Measurements from ENCODE around the gene CALCOCO1. TPM values are rescaled to one million over a fixed set of nuclear protein-coding genes. Genes with fewer than 3 reads are reported as not detected.

Gene CALCOCO1
- total and polyA plus RNA-seq, 5 donors from 2014 or later, result 91.5 to 209 (median 112) TPM

GRCh38 chr12:53744751-53745150 is 17.5 kb upstream of the CALCOCO1 start:
- Mint-ChIP-seq H3K9me3 (no peaks in the 10 kb centered on the region), H3K4me3 (no peak overlapping the region), H3K4me1 (peaks cover 5 to 20% (median 13%) of the 10 kb centered on the region in 4 donors), H3K27ac (no peak overlapping the region), H3K36me3 (no peaks in the 10 kb centered on the region), H3K27me3 (peaks cover 39% of the 10 kb centered on the region)
- Histone ChIP-seq H3K36me3 (ENCODE audit: control insufficient read depth, insufficient read depth, low read length) (no peaks in the 10 kb centered on the region), H3K9me3 (ENCODE audit: control insufficient read depth in 2 of 2, low read length in 2 of 2) (no peaks in the 10 kb centered on the region), H3K4me1 (ENCODE audit: control insufficient read depth, insufficient read depth, low read length, poor library complexity, severe bottlenecking) (peaks cover 26% of the 10 kb centered on the region), H3K27me3 (ENCODE audit: control insufficient read depth, insufficient read depth, low read length) (peaks cover 49% of the 10 kb centered on the region), H3K27ac (ENCODE audit: insufficient read depth, low read length, poor library complexity, severe bottlenecking) (no peak overlapping the region), H3K4me3 (ENCODE audit: low read depth, low read length) (no peak overlapping the region)
- ATAC-seq (ENCODE audit: low read depth in 2 of 2), result no peak
- DNase-seq, result no peak

DNA sequence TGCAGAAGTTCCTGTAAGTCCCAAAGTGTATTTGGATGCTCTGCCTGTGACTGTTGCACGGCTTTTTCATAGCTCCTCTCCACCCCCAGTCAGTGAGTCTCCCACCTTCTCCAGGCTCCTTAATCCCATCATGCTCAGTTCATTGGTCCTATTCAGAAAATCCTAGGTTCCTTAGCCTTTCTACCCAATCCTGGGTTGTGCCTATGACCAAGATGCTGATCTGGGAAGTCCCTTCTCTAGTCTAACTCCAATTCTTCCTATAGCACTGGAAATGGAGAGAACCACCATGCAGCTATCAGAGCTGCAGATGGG is 16.8 kb upstream of the CALCOCO1 start:
- Mint-ChIP-seq H3K4me1 (peaks cover 5 to 26% (median 18%) of the 10 kb centered on the region in 4 donors), H3K27ac (peak overlapping the region in 1 of 3 donors; percentile 69), H3K9me3 (no peaks in the 10 kb centered on the region), H3K36me3 (no peaks in the 10 kb centered on the region), H3K27me3 (peaks cover 46% of the 10 kb centered on the region), H3K4me3 (no peak overlapping the region)
- ATAC-seq (ENCODE audit: low read depth in 2 of 2) (no peak), DNase-seq (no peak)
- H3K27me3 ChIP-seq (ENCODE audit: control insufficient read depth, insufficient read depth, low read length), result peaks cover 54% of the 10 kb centered on the region
- H3K9me3 ChIP-seq (ENCODE audit: control insufficient read depth in 2 of 2, low read length in 2 of 2), result no peaks in the 10 kb centered on the region
- no peak overlapping the region for H3K4me3 ChIP-seq (ENCODE audit: low read depth, low read length)
- peaks cover 32% of the 10 kb centered on the region for H3K4me1 ChIP-seq (ENCODE audit: control insufficient read depth, insufficient read depth, low read length, poor library complexity, severe bottlenecking)
- H3K36me3 ChIP-seq (ENCODE audit: control insufficient read depth, insufficient read depth, low read length), result no peaks in the 10 kb centered on the region
- H3K27ac ChIP-seq (ENCODE audit: insufficient read depth, low read length, poor library complexity, severe bottlenecking), result no peak overlapping the region

DNA sequence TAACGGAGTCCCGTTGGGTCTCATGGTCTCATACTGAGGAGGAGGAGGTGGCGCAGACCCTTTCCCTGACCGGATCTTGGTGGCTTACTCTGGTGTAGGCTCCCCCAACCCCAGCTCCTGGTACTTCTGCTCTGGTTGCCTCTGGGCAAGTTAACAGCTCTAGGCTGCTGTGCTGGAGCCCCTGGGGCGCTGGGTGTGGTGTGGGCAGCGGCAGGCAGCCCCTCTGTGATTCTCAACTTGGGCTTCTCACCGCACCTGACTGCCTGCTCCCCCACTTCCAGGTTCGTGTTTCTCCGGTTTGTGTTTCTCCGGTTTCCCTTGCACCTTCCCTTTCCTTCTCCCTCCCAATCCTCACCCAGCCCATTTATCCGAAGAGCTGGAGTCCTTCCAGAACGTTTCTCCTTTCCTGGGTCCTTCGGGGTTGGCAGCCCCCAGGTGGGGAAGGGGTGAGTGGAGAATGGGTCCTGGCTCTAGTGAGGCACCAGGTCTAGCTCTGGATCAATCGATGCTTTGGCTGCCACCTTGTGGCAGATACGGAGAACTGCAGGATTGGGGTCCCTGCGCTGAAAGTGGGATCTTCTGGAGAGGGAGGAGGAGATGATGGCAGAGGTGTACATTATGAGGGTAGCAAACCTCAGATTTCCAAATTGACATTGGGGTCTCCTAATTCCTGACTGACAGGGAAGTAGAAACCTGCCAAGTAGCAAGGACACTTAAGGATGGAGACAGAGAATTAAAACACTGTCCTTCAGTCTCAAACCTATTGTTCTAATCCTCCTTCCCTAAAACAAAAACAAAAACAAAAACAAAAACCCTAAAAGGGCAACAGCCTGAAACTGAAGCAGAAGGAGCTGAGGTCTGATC is 16.2 kb upstream of the CALCOCO1 start:
- Mint-ChIP-seq H3K36me3 (no peaks in the 10 kb centered on the region), H3K9me3 (no peaks in the 10 kb centered on the region), H3K27ac (peak overlapping the region in 1 of 3 donors; percentile 5), H3K4me3 (peak overlapping the region in 2 of 4 donors; percentile 47 to 76), H3K27me3 (peaks cover 52% of the 10 kb centered on the region), H3K4me1 (peaks cover 5 to 32% (median 22%) of the 10 kb centered on the region in 4 donors)
- H3K27ac ChIP-seq (ENCODE audit: insufficient read depth, low read length, poor library complexity, severe bottlenecking), result no peak overlapping the region
- no peaks in the 10 kb centered on the region for H3K9me3 ChIP-seq (ENCODE audit: control insufficient read depth in 2 of 2, low read length in 2 of 2)
- H3K4me3 ChIP-seq (ENCODE audit: low read depth, low read length), result peak overlapping the region; percentile 48
- peaks cover 38% of the 10 kb centered on the region for H3K4me1 ChIP-seq (ENCODE audit: control insufficient read depth, insufficient read depth, low read length, poor library complexity, severe bottlenecking)
- ATAC-seq (ENCODE audit: low read depth in 2 of 2) (peak; percentile 59 to 67), DNase-seq (peak; percentile 53 to 69 (median 62))
- no peaks in the 10 kb centered on the region for H3K36me3 ChIP-seq (ENCODE audit: control insufficient read depth, insufficient read depth, low read length)
- peaks cover 56% of the 10 kb centered on the region for H3K27me3 ChIP-seq (ENCODE audit: control insufficient read depth, insufficient read depth, low read length)

DNA sequence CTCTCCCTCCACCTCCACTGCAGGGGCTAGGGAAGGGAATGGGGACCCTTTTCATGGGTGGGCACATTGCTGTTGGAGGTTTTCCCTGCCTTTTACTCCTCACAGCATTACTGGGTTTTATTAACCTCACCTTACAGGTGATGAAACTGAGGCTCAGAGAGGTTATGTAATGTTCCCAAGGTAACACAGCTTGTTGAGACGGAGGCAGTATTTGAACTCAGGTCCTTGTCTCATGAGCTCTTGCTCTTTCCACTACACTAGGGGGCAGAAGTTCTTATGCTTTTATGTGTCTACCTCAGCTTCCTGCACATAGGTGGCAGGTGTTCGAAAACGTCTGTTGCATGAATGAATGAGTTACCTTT is 12.9 kb upstream of the CALCOCO1 start:
- H3K4me1 Mint-ChIP-seq, result peaks cover 0 to 23% (median 16%) of the 10 kb centered on the region in 4 donors
- Histone ChIP-seq H3K27me3 (ENCODE audit: control insufficient read depth, insufficient read depth, low read length) (peaks cover 63% of the 10 kb centered on the region), H3K4me1 (ENCODE audit: control insufficient read depth, insufficient read depth, low read length, poor library complexity, severe bottlenecking) (peaks cover 23% of the 10 kb centered on the region), H3K4me3 (ENCODE audit: low read depth, low read length) (peak overlapping the region; percentile 50), H3K36me3 (ENCODE audit: control insufficient read depth, insufficient read depth, low read length) (no peaks in the 10 kb centered on the region), H3K9me3 (ENCODE audit: control insufficient read depth in 2 of 2, low read length in 2 of 2) (no peaks in the 10 kb centered on the region), H3K27ac (ENCODE audit: insufficient read depth, low read length, poor library complexity, severe bottlenecking) (no peak overlapping the region)
- peaks cover 86% of the 10 kb centered on the region for H3K27me3 Mint-ChIP-seq
- H3K9me3 Mint-ChIP-seq, result no peaks in the 10 kb centered on the region
- no peak overlapping the region for H3K27ac Mint-ChIP-seq
- H3K36me3 Mint-ChIP-seq, result no peaks in the 10 kb centered on the region
- ATAC-seq (ENCODE audit: low read depth in 2 of 2), result no peak
- H3K4me3 Mint-ChIP-seq, result peak overlapping the region in 1 of 4 donors; percentile 86
- DNase-seq, result no peak

- Histone ChIP-seq H3K27ac (ENCODE audit: insufficient read depth, low read length, poor library complexity, severe bottlenecking) (no peak overlapping the region), H3K27me3 (ENCODE audit: control insufficient read depth, insufficient read depth, low read length) (peaks cover 60% of the 10 kb centered on the region), H3K36me3 (ENCODE audit: control insufficient read depth, insufficient read depth, low read length) (no peaks in the 10 kb centered on the region), H3K4me3 (ENCODE audit: low read depth, low read length) (peak overlapping the region; percentile 13), H3K4me1 (ENCODE audit: control insufficient read depth, insufficient read depth, low read length, poor library complexity, severe bottlenecking) (peaks cover 23% of the 10 kb centered on the region), H3K9me3 (ENCODE audit: control insufficient read depth in 2 of 2, low read length in 2 of 2) (no peaks in the 10 kb centered on the region)
- H3K36me3 Mint-ChIP-seq, result no peaks in the 10 kb centered on the region
- peaks cover 0 to 2% (median 0%) of the 10 kb centered on the region in 7 donors for H3K9me3 Mint-ChIP-seq
- peaks cover 85% of the 10 kb centered on the region for H3K27me3 Mint-ChIP-seq
- DNase-seq (no peak), ATAC-seq (ENCODE audit: low read depth in 2 of 2) (no peak)
- H3K4me1 Mint-ChIP-seq, result peaks cover 0 to 23% (median 16%) of the 10 kb centered on the region in 4 donors
- H3K27ac Mint-ChIP-seq, result peak overlapping the region in 1 of 3 donors; percentile 47
- peak overlapping the region; percentile 37 to 86 (median 60) for H3K4me3 Mint-ChIP-seq
Measured at GRCh38 chr12:53739214-53740129, 12.2 kb upstream of the CALCOCO1 start.

- no peaks in the 10 kb centered on the region for H3K36me3 Mint-ChIP-seq
- no peaks in the 10 kb centered on the region for H3K36me3 ChIP-seq (ENCODE audit: control insufficient read depth, insufficient read depth, low read length)
- H3K9me3 Mint-ChIP-seq, result peaks cover 0 to 2% (median 0%) of the 10 kb centered on the region in 7 donors
- peaks cover 0 to 28% (median 18%) of the 10 kb centered on the region in 4 donors for H3K4me1 Mint-ChIP-seq
- no peak overlapping the region for H3K27ac ChIP-seq (ENCODE audit: insufficient read depth, low read length, poor library complexity, severe bottlenecking)
- DNase-seq (peak; percentile 24 to 42 (median 39)), ATAC-seq (ENCODE audit: low read depth in 2 of 2) (peak; percentile 41 to 56)
- peak overlapping the region in 3 of 4 donors; percentile 37 to 86 (median 77) for H3K4me3 Mint-ChIP-seq
- H3K27me3 ChIP-seq (ENCODE audit: control insufficient read depth, insufficient read depth, low read length), result peaks cover 56% of the 10 kb centered on the region
- H3K27me3 Mint-ChIP-seq, result peaks cover 82% of the 10 kb centered on the region
- no peak overlapping the region for H3K27ac Mint-ChIP-seq
- peaks cover 23% of the 10 kb centered on the region for H3K4me1 ChIP-seq (ENCODE audit: control insufficient read depth, insufficient read depth, low read length, poor library complexity, severe bottlenecking)
- H3K4me3 ChIP-seq (ENCODE audit: low read depth, low read length), result no peak overlapping the region
- no peaks in the 10 kb centered on the region for H3K9me3 ChIP-seq (ENCODE audit: control insufficient read depth in 2 of 2, low read length in 2 of 2)
Measured at GRCh38 chr12:53738406-53739213, 11.4 kb upstream of the CALCOCO1 start.

DNA sequence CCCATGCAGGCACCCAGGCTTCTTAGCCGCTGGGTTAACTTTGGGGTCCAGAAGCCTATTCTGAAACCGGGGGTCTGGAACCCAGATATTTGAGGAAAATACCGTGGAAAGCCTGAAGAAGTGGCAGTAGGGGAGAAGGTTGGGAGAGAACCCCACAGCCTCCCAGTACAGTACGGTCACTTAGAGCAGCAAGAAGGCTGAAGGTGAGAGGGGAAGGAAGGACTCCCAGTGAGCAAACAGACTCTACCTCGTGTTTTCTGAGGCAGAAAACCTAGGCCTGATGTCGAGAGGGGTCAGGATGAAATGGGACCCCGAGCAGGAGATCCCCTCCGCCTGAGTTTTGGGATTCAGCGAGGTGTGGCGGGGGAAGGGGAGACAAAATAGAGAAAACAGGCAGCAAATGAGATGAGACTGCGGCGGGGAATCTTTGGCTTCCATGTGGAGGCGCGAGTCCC is 10.7 kb upstream of the CALCOCO1 start:
- DNase-seq (no peak), ATAC-seq (ENCODE audit: low read depth in 2 of 2) (no peak)
- Histone ChIP-seq H3K4me1 (ENCODE audit: control insufficient read depth, insufficient read depth, low read length, poor library complexity, severe bottlenecking) (peaks cover 18% of the 10 kb centered on the region), H3K36me3 (ENCODE audit: control insufficient read depth, insufficient read depth, low read length) (no peaks in the 10 kb centered on the region), H3K9me3 (ENCODE audit: control insufficient read depth in 2 of 2, low read length in 2 of 2) (no peaks in the 10 kb centered on the region), H3K27ac (ENCODE audit: insufficient read depth, low read length, poor library complexity, severe bottlenecking) (no peak overlapping the region), H3K27me3 (ENCODE audit: control insufficient read depth, insufficient read depth, low read length) (peaks cover 55% of the 10 kb centered on the region), H3K4me3 (ENCODE audit: low read depth, low read length) (no peak overlapping the region)
- H3K4me1 Mint-ChIP-seq, result peaks cover 0 to 24% (median 16%) of the 10 kb centered on the region in 4 donors
- H3K9me3 Mint-ChIP-seq, result peaks cover 0 to 2% (median 0%) of the 10 kb centered on the region in 7 donors
- peaks cover 81% of the 10 kb centered on the region for H3K27me3 Mint-ChIP-seq
- H3K36me3 Mint-ChIP-seq, result no peaks in the 10 kb centered on the region
- no peak overlapping the region for H3K27ac Mint-ChIP-seq
- H3K4me3 Mint-ChIP-seq, result peak overlapping the region in 3 of 4 donors; percentile 13 to 86 (median 77)
